AG10803 (cell line): Measurements from ENCODE around the gene PPP1CA.
"Not testable (repeated sequence)": the region's sequence is repeated elsewhere in the genome, so short reads cannot be mapped to it uniquely, and the experiment has no call there.

Experiments
- DNase-seq: peaks from one replicate; pipeline ENCODE4 v3.0.0; 2010; ENCODE audit warnings: low read depth
- H3K4me3 ChIP-seq: 2 replicates; pipeline ENCODE4 v1.5.1; 2011; ENCODE audit warnings: mild to moderate bottlenecking, low read length, control low read depth
- TF ChIP-seq, protein P1 (sequence below): conservative IDR thresholded peaks from 2 replicates; pipeline ENCODE4 v1.5.1; 2011; ENCODE audit warnings: mild to moderate bottlenecking, low read length, control low read depth, inconsistent platforms

Gene PPP1CA

DNA sequence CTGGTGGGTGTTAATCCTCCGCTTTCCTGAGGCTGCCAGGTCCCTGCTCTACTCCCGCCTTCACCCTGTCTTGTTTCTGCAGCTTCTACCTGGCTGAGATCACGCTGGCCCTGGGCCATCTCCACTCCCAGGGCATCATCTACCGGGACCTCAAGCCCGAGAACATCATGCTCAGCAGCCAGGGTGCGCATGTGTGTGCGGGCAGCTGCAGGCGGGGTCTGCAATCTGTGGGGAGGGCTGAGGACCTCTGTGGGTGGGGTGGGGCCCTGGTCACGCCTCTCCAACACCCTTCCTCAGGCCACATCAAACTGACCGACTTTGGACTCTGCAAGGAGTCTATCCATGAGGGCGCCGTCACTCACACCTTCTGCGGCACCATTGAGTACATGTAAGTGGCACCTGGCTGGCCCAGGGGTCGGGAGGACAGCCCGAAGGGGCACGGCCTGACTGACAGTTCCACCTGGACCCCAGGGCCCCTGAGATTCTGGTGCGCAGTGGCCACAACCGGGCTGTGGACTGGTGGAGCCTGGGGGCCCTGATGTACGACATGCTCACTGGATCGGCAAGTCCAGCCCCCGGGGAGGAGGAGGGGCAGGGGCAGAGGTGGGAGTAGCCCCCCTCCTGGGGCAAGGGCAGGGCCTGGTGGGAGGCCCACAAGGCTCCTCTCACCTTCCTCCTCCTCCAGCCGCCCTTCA, 31.1 kb upstream of the PPP1CA start:
- TF ChIP-seq, protein P1, sequence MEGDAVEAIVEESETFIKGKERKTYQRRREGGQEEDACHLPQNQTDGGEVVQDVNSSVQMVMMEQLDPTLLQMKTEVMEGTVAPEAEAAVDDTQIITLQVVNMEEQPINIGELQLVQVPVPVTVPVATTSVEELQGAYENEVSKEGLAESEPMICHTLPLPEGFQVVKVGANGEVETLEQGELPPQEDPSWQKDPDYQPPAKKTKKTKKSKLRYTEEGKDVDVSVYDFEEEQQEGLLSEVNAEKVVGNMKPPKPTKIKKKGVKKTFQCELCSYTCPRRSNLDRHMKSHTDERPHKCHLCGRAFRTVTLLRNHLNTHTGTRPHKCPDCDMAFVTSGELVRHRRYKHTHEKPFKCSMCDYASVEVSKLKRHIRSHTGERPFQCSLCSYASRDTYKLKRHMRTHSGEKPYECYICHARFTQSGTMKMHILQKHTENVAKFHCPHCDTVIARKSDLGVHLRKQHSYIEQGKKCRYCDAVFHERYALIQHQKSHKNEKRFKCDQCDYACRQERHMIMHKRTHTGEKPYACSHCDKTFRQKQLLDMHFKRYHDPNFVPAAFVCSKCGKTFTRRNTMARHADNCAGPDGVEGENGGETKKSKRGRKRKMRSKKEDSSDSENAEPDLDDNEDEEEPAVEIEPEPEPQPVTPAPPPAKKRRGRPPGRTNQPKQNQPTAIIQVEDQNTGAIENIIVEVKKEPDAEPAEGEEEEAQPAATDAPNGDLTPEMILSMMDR: no peak
- no peak overlapping the region for H3K4me3 ChIP-seq
- DNase-seq: no peak

DNA sequence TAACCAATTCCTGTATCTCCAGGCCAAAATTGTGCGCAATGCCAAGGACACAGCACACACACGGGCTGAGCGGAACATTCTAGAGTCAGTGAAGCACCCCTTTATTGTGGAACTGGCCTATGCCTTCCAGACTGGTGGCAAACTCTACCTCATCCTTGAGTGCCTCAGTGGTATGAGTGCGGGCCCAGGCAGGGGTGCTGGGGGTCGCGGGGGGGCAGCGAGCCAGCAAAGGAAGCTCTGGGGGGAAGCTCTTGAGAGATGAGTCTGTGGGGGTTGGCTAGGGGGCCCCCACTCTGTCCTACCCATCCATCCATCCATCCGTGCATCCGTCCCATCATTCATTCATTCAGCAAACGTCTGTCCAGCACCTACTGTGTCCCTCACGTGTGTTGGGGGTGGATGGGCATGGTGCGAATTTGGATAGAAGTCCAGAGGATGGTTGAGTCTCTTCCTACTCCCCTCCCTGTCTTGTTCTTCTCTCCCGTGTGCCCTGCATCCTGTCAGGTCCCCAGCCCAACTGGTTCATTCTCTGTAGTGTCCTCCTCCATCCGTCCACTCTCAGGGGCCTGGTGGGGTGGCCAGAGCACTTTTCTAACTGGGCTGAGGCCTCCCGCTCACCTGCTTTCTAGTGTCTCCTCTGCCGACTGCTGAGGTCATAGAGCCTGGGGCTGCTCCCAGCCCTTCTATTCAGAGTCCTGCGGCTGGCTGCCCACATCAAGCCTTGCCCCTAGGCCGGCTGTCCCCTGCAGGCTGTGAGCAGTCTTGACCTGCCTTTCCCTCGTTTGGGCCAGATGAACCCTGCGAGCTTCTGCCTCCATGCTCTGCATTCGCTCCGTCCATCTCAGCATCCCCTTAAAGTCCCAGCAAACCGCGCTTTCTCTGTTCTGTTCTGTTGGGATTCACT, 29.9 kb upstream of the PPP1CA start:
- no peak for DNase-seq
- no peak overlapping the region for H3K4me3 ChIP-seq
- TF ChIP-seq, protein P1: no peak

- H3K4me3 ChIP-seq: no peak overlapping the region
- no peak for DNase-seq
- TF ChIP-seq, protein P1: no peak
These were observed 28.1 kb upstream of the PPP1CA start for GRCh38 chr11:67429722-67430121.

DNA sequence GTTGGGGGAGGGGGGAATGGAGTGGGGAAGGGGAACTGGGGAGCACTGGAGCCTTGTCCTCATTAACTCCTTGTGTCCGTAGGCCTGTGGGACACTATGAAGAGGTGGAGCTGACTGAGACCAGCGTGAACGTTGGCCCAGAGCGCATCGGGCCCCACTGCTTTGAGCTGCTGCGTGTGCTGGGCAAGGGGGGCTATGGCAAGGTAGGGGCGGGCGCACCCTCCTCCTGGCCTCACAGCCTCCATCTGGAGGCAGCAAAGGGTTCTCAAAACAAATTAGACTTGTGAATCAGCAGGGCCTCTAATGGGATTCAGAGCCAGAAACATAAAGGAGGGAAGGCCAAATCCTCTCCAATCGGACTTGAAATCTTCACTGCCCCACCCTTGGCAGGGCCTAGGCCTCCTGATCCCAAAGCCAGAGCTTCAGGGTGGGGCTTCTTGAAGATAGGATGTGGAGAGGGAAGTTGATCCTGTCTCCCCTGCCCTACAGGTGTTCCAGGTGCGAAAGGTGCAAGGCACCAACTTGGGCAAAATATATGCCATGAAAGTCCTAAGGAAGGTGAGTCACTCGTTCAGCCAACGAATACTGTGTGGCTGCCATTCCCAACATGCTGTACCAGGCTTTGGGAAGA, 27.5 kb upstream of the PPP1CA start:
- TF ChIP-seq, protein P1: no peak
- H3K4me3 ChIP-seq: peak overlapping the region; percentile 98
- DNase-seq: no peak

DNA sequence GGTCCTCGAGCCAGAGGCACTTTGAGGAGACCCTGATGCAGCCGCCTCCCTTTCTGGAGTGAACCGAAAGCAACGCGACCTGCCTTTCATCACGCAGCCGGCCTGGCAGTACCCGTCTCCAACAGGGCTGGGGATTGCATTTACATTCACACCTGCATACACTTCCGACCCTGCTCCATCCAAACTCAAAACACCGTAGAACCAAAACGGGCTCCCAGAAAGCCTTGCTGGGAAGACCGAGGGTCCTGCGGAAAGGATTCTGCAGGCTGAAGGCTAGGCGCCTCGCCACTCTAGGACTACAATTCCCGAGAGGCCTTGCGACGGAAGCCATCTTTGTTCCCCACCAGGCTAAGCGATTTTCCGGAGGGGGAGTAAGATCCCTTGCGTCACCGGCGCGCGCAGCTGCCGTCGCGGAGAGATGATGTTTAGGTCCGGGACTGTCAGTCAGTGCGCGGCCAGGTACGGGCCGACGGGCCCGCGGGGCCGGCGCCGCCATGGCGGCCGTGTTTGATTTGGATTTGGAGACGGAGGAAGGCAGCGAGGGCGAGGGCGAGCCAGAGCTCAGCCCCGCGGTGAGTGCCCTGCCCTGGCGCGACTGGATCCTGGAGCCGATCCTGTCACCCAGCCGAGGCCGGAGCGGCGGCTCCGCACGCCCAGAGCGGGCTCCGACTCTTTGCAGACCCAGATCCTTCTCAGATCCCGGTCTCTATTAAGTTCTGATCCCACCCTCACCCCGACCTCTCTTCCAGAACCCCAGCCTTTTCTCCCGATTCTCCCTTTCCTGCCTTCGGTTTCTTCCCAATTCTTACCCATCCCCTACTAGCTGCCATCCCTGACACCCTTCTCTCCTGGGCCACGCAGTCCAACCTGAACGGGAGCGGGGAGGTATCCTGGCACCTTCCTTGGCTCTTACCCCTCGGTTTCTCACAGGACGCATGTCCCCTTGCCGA, 26.7 kb upstream of the PPP1CA start, which contains the start of gene RPS6KB2:
Gene RPS6KB2 (plus strand): TSS at position 443 of the 950 bp plus-strand sequence. CDS start 52 bp downstream, at position 495.
- TF ChIP-seq, protein P1: no peak
- H3K4me3 ChIP-seq: peak within 1 kb of the TSS; percentile 98
- peak; percentile 96 for DNase-seq

DNA sequence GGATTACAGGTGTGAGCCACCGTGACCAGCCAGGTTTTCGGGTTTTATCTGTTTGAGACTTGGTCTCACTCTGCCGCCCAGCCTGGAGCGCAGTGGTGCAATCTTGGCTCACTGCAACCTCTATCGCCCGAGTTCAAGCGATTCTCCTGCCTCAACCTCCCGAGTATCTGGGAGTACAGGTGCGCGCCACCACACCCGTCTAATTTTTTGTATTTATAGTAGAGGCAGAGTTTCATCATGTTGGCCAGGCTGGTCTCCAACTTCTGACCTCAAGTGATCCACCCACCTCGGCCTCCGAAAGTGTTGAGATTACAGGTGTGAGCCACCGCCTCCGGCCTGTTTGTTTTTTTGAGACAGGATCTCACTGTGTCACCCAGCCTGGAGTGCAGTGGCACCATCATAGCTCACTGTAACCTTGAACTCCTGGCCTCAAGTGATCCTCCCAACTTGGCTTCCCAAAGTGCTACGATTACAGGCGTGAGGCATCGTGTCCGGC, 25.8 kb upstream of the PPP1CA start:
- DNase-seq: not testable (repeated sequence)
- peak overlapping the region; percentile 98 for H3K4me3 ChIP-seq
